Activated B cell treated with CpG ODN at 0.5 μM for 24 hours (primary cell): Measurements from ENCODE around the gene DLG3. TPM values are rescaled to one million over a fixed set of nuclear protein-coding genes. Genes with fewer than 3 reads are reported as not detected.

Source experiments
- ATAC-seq: fragments of 200-7000 bp; cut with Tn5 transposase; one replicate; pipeline ENCODE4 v1.10.0; 2021; ENCODE audit warnings: low read depth, mild to moderate bottlenecking, moderate library complexity
- CTCF ChIA-PET: fragments of 350-600 bp; sonication (Branson Sonifier 250); formaldehyde crosslinking; loops from one replicate; lab custom pipeline; 2021; ENCODE audit warnings: antibody characterized with exemption; lab: Charles Lee
- POLR2A ChIA-PET: fragments of 350-600 bp; sonication (Branson Sonifier 250); formaldehyde crosslinking; loops from one replicate; lab custom pipeline; 2021; ENCODE audit warnings: antibody characterized with exemption; lab: Charles Lee
- DNase-seq: peaks from one replicate; pipeline ENCODE4 v3.0.0; 2022
- H3K27ac Mint-ChIP-seq: one replicate; pipeline ENCODE4 v1.8.0; 2020; ENCODE audit warnings: mixed read lengths
- H3K27me3 Mint-ChIP-seq: one replicate; pipeline ENCODE4 v1.8.0; 2021; ENCODE audit warnings: mixed read lengths
- H3K36me3 Mint-ChIP-seq: one replicate; pipeline ENCODE4 v1.8.0; 2021; ENCODE audit warnings: low read depth, mixed read lengths
- H3K4me1 Mint-ChIP-seq: one replicate; pipeline ENCODE4 v1.8.0; 2021; ENCODE audit warnings: mixed read lengths
- H3K4me3 Mint-ChIP-seq: one replicate; pipeline ENCODE4 v1.8.0; 2020; ENCODE audit warnings: mild to moderate bottlenecking, mixed read lengths
- H3K9me3 Mint-ChIP-seq: one replicate; pipeline ENCODE4 v1.8.0; 2020; ENCODE audit warnings: mixed read lengths
- intact Hi-C: fragments of 100-400 bp; cut with micrococcal nuclease; formaldehyde crosslinking; loops from one replicate; pipeline ENCODE4 v1.15.1; 2024
- total RNA-seq: library from RNA; stranded (reverse); gene quantifications from 2 replicates; pipeline ENCODE4 v1.2.3, GENCODE V29; 2022
- TF ChIP-seq, protein P1 (sequence below): fragments of 200-600 bp; IDR thresholded peaks from one replicate; pipeline ENCODE4 v1.8.0; 2022; ENCODE audit warnings: antibody characterized with exemption, mild to moderate bottlenecking

Gene DLG3
- total RNA-seq, 1 donor from 2014 or later = 2.4 TPM

DNA sequence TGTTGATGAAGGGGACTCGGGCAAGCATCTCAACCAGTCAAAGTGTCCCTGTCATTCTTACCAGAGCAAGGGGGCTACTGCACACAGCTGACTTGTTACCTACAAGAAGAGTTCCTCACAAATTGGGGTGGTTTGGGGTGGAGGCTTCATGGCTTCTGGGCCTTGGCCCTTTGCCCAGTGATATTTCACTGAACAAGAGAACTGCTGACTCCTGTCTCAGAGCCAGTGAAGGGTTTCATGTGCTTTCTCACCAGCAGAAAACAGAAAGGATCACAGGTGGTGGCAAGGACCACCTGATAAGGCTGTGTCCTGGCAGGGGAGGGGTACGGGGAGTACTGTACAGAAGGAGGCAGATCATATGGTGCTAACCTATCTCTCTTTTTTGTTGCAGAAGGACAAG lies 53.5 kb downstream of the DLG3 start:
- H3K27ac Mint-ChIP-seq = no peak overlapping the region
- no peaks in the 10 kb centered on the region for H3K9me3 Mint-ChIP-seq
- ATAC-seq (no peak), DNase-seq (no peak)
- intact Hi-C loops = no loop called here
- H3K36me3 Mint-ChIP-seq = peaks cover 38% of the 10 kb centered on the region
- no peaks in the 10 kb centered on the region for H3K27me3 Mint-ChIP-seq
- H3K4me1 Mint-ChIP-seq = no peaks in the 10 kb centered on the region
- no peak overlapping the region for H3K4me3 Mint-ChIP-seq
- POLR2A ChIA-PET = no interaction called here
- CTCF ChIA-PET = no interaction called here
- TF ChIP-seq, protein P1, sequence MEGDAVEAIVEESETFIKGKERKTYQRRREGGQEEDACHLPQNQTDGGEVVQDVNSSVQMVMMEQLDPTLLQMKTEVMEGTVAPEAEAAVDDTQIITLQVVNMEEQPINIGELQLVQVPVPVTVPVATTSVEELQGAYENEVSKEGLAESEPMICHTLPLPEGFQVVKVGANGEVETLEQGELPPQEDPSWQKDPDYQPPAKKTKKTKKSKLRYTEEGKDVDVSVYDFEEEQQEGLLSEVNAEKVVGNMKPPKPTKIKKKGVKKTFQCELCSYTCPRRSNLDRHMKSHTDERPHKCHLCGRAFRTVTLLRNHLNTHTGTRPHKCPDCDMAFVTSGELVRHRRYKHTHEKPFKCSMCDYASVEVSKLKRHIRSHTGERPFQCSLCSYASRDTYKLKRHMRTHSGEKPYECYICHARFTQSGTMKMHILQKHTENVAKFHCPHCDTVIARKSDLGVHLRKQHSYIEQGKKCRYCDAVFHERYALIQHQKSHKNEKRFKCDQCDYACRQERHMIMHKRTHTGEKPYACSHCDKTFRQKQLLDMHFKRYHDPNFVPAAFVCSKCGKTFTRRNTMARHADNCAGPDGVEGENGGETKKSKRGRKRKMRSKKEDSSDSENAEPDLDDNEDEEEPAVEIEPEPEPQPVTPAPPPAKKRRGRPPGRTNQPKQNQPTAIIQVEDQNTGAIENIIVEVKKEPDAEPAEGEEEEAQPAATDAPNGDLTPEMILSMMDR = no peak

DNA sequence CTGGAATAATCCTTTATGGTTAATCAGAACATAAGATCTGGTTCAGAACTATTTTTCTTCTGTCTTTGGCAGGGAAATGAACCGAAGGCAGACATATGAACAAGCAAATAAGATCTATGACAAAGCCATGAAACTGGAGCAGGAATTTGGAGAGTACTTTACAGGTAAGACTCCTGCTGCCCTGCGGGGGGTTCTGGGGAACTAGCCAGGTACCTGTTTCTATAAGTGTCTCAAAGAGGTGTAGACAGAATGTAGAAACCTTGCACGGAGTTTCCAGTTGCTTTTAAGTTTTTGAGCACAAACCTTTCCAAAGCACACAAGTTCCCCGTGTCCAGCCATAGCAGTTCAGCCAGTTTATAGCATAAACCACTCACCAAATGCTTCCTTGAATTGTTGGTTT lies 56.2 kb downstream of the DLG3 start:
- POLR2A ChIA-PET = no interaction called here
- Mint-ChIP-seq H3K9me3 (no peaks in the 10 kb centered on the region), H3K27ac (no peak overlapping the region), H3K4me1 (no peaks in the 10 kb centered on the region), H3K4me3 (no peak overlapping the region), H3K36me3 (peaks cover 27% of the 10 kb centered on the region), H3K27me3 (no peaks in the 10 kb centered on the region)
- no peak for ATAC-seq
- TF ChIP-seq, protein P1 = no peak
- intact Hi-C loops = no loop called here
- no peak for DNase-seq
- CTCF ChIA-PET = no interaction called here

DNA sequence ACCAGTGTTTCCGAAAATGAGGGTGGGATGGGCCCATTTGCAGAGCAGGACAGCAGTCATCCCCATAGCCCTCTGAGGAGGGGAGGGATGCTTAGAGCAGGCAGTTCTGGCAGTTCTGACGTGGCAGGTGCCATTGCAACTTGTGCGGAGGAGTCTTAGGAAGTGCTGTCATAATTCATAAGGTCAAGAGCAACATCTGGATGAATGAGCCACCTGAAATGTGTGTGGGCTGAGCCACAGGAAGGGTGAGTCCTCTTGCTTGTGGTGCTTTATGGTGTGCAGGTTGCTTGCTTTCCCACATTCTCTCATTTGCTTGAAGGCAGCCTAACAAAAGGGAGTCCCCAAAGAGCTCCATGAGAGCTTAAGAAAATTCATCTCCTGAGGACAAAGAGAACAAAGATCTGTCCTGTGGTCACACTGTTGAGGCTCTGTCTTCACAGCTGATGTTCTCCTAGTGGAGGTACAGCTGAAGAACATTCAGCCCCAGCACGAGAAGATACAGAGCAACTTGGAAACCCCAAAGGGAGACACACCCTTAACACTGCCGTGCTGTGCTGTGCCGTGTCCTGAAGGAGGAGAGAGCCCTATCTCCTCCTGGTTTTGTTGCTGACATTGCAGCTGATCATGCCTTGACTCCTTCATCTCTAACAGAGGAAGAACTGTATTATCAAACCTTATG lies 60.3 kb downstream of the DLG3 start:
- Mint-ChIP-seq H3K36me3 (peaks cover 14% of the 10 kb centered on the region), H3K27ac (no peak overlapping the region), H3K9me3 (no peaks in the 10 kb centered on the region), H3K4me3 (no peak overlapping the region), H3K4me1 (peaks cover 12% of the 10 kb centered on the region), H3K27me3 (no peaks in the 10 kb centered on the region)
- ATAC-seq = no peak
- intact Hi-C loops = no loop called here
- TF ChIP-seq, protein P1 = no peak
- no peak for DNase-seq
- ChIA-PET CTCF (no interaction called here), POLR2A (no interaction called here)

DNA sequence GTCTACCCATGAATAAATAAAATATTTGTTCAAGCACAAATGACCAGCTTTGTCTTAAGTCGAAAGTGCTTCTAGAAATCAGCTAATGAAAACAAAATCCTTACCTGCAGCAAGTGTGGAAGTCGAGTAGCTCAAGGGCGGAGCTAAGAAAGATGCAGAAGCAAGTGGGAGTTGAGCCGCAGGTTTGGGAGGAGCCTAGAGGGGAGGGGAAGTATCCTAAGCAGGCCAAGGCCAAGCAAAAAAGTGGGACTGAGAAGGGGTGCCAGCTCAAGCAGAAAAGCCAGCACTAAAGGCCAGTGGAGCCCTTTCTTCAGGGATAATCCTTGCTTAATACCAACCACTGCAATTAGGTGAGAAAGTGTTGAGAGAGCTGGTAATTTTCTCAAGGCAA lies 60.8 kb downstream of the DLG3 start:
- H3K4me1 Mint-ChIP-seq = peaks cover 12% of the 10 kb centered on the region

DNA sequence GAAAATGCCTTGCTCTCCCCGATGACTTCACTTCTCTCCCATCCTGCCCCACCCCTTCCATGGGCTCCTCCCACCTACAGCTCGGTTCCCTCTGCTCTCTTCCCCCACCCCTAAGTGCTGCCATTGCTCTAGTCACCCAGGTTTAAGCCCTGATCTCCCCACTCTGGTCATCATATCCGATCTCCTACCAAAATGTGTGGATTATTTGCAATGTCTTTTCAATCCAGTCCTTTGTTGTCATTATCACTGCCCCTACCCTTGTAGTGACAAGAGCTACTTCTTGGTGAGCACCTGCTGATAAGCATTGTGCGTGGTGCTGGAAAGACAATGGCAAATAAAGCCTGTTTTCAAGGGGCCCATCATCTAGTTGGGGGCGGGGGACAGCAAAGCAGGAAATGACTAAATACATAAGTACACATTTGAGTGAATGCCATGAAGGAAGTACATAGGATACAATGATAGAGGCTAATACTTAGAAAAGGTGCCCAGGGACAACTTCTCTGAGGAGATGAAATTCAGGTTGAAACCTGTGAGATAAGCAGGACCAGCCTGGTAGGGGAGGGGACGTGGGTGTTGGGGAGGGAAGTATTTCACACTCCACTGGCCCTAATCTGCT lies 63.8 kb downstream of the DLG3 start:
- TF ChIP-seq, protein P1 = no peak
- DNase-seq = no peak
- POLR2A ChIA-PET = no interaction called here
- Mint-ChIP-seq H3K4me3 (no peak overlapping the region), H3K4me1 (peaks cover 12% of the 10 kb centered on the region), H3K27me3 (no peaks in the 10 kb centered on the region), H3K9me3 (no peaks in the 10 kb centered on the region), H3K27ac (no peak overlapping the region), H3K36me3 (no peaks in the 10 kb centered on the region)
- intact Hi-C loops = no loop called here
- CTCF ChIA-PET = no interaction called here
- no peak for ATAC-seq

More for the DNA sequence above, 60.8 kb downstream of the DLG3 start:
- TF ChIP-seq, protein P1 = no peak
- ChIA-PET POLR2A (no interaction called here), CTCF (no interaction called here)
- intact Hi-C loops = no loop called here
- Mint-ChIP-seq H3K4me3 (no peak overlapping the region), H3K9me3 (no peaks in the 10 kb centered on the region), H3K36me3 (peaks cover 11% of the 10 kb centered on the region), H3K27ac (no peak overlapping the region), H3K27me3 (no peaks in the 10 kb centered on the region)
- no peak for DNase-seq
- ATAC-seq = no peak
